Naive thymus-derived CD8-positive, alpha-beta T cell (primary cell): Measurements from ENCODE around the gene REST. TPM values are rescaled to one million over a fixed set of nuclear protein-coding genes. Genes with fewer than 3 reads are reported as not detected.
A peak's percentile ranks its signal among the peaks of the same experiment; 100 is the strongest.

ENCODE experiments used
- ATAC-seq, 2 donors: fragments of 150-1000 bp; cut with Tn5 transposase in 1 of 2; sonication (Bioruptor Pico), chemical (Tn5 transposase) in 1 of 2; 1 replicate in 1 of 2; 2 replicates in 1 of 2; pipeline ENCODE4 v1.10.0; 2021; ENCODE audit warnings: mild to moderate bottlenecking in 2 of 2, moderate library complexity in 2 of 2
- POLR2A ChIA-PET: fragments of 350-600 bp; sonication (Branson Sonifier 250); formaldehyde crosslinking; loops from one replicate; lab custom pipeline; 2021; ENCODE audit warnings: antibody characterized with exemption; lab: Charles Lee
- DNase-seq, 10 donors: peaks; one replicate each; pipeline versions ENCODE4 v3.0.0 to v3.0.0-alpha.2; 2020 to 2022
- H3K27ac Mint-ChIP-seq, 10 donors: one replicate each; pipeline ENCODE4 v1.8.0; 2020 to 2022; ENCODE audit warnings: mild to moderate bottlenecking in 10 of 10, mixed read lengths in 10 of 10, moderate library complexity in 4 of 10, inconsistent platforms in 1 of 10
- H3K27me3 Mint-ChIP-seq, 5 donors: one replicate each; pipeline ENCODE4 v1.8.0; 2021 to 2022; ENCODE audit warnings: mixed read lengths in 5 of 5
- H3K36me3 Mint-ChIP-seq, 3 donors: one replicate each; pipeline ENCODE4 v1.8.0; 2020 to 2022; ENCODE audit warnings: mixed read lengths in 3 of 3, mild to moderate bottlenecking in 2 of 3, inconsistent platforms in 1 of 3
- H3K4me1 Mint-ChIP-seq, 4 donors: one replicate each; pipeline ENCODE4 v1.8.0; 2021 to 2022; ENCODE audit warnings: mixed read lengths in 4 of 4
- H3K4me3 Mint-ChIP-seq, 10 donors: one replicate each; pipeline ENCODE4 v1.8.0; 2020 to 2022; ENCODE audit warnings: mild to moderate bottlenecking in 10 of 10, mixed read lengths in 10 of 10, moderate library complexity in 6 of 10, inconsistent platforms in 1 of 10
- H3K9me3 Mint-ChIP-seq, 9 donors: one replicate each; pipeline ENCODE4 v1.8.0; 2020 to 2022; ENCODE audit warnings: mixed read lengths in 9 of 9, mild to moderate bottlenecking in 3 of 9, inconsistent platforms in 1 of 9, moderate library complexity in 1 of 9
- polyA plus RNA-seq, 3 donors: library from polyadenylated mRNA; unstranded; fragments of 300-500 nt; fragmentation: Illumina TruSeq; gene quantifications; one replicate each; pipeline ENCODE4 v1.2.3, GENCODE V29; 2021
- total RNA-seq, 8 experiments: library from RNA in 2 of 8; stranded (reverse) in 2 of 8; gene quantifications; one replicate each; pipeline ENCODE4 v1.2.3 and lab custom pipeline; 2021 to 2026

REST gene
- total and polyA plus RNA-seq, 5 experiments from 2014 or later, result 77.6 to 155 (median 139) TPM

DNA sequence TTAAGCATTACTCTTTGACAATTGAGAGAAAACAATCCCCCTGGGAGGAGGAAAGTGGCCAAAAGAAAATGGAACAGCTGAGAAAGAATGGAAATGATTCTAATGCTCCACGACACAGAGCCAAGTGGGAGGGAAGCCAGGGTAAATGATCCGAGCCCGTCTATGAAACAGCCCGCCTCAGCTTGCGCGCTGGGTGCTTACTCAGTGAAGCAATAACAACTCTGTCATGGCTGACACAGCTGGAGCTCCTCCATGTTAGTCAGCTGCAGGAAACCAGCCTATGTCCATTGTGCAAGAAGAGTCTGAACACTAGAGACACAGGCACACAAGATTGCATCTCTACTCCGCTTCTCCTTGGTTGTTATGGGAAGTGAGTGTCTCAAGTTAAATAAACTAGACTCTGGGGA, 50.4 kb downstream of the REST start:
- POLR2A ChIA-PET, result no interaction called here
- Mint-ChIP-seq H3K4me3 (no peak overlapping the region), H3K27ac (peak overlapping the region in 1 of 10 donors; percentile 14), H3K36me3 (peaks cover 0 to 19% (median 6%) of the 10 kb centered on the region in 3 donors), H3K27me3 (no peaks in the 10 kb centered on the region), H3K4me1 (peaks cover 0 to 2% (median 0%) of the 10 kb centered on the region in 4 donors), H3K9me3 (no peaks in the 10 kb centered on the region)
- DNase-seq, result no peak
- ATAC-seq, result no peak

DNA sequence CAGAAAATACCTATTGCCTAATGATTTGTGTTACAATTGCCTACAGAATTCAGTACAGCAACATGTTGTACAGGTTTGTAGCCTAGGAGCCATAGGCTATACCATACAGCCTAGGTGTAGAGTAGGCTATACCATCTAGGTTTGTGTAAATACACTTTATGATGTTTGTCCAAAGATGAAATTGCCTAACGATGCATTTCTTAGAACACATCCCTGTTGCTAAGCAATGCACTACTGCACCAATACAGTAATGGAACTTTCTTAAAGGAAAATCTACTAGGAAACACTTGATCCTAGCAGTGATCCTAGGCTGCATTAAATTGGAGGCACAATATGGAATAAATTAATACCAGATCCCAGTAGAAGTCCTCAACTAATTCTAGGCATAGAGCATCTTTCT, 51.4 kb downstream of the REST start:
- no peak for ATAC-seq
- Mint-ChIP-seq H3K4me1 (peaks cover 0 to 2% (median 0%) of the 10 kb centered on the region in 4 donors), H3K27ac (no peak overlapping the region), H3K36me3 (peaks cover 0 to 28% (median 6%) of the 10 kb centered on the region in 3 donors), H3K9me3 (no peaks in the 10 kb centered on the region), H3K4me3 (no peak overlapping the region), H3K27me3 (no peaks in the 10 kb centered on the region)
- POLR2A ChIA-PET, result interaction anchor here (4.7 kb wide), 1 partner anchor 19 kb away, joined by 17 read pairs; the partner anchor contains the start of genes NOA1 and POLR2B
- DNase-seq, result no peak

- Mint-ChIP-seq H3K4me3 (no peak overlapping the region), H3K27ac (no peak overlapping the region), H3K4me1 (peaks cover 0 to 2% (median 0%) of the 10 kb centered on the region in 4 donors), H3K9me3 (no peaks in the 10 kb centered on the region), H3K36me3 (peaks cover 4 to 46% (median 8%) of the 10 kb centered on the region in 3 donors), H3K27me3 (no peaks in the 10 kb centered on the region)
- POLR2A ChIA-PET, result interaction anchor here (1.9 to 4.7 kb wide), 2 partner anchors 17 to 52 kb away, joined by 4 to 17 read pairs; partner anchors contain the start of genes NOA1 and POLR2B
- DNase-seq (no peak), ATAC-seq (no peak)
Observed at GRCh38 chr4:56961107-56961500, 53.4 kb downstream of the REST start.

DNA sequence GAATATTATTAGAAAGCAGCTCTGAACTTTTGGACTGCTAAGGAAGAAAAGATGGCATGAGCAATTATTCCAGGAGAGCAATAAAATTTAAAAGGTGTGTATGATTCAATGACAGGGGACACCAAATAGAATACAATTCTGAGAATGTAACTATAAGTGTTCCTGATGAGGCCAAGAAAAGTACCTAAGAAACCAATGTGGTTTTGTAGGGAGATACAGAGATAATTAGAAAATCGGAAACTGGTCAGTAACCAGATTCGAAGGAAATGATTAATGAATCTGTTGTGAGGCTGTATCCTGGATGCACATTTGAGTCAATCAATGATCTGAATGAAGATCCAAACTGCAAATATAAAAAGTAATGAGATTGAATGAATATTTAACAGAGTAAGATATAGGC, 63.7 kb downstream of the REST start:
- peaks cover 20 to 77% (median 35%) of the 10 kb centered on the region in 3 donors for H3K36me3 Mint-ChIP-seq
- H3K4me3 Mint-ChIP-seq, result no peak overlapping the region
- peaks cover 8 to 45% (median 32%) of the 10 kb centered on the region in 4 donors for H3K4me1 Mint-ChIP-seq
- H3K27ac Mint-ChIP-seq, result no peak overlapping the region
- peaks cover 0 to 20% (median 3%) of the 10 kb centered on the region in 9 donors for H3K9me3 Mint-ChIP-seq
- no peaks in the 10 kb centered on the region for H3K27me3 Mint-ChIP-seq
- POLR2A ChIA-PET, result no interaction called here
- ATAC-seq (no peak), DNase-seq (no peak)

- H3K27ac Mint-ChIP-seq, result peak overlapping the region in 1 of 10 donors; percentile 19
- H3K4me1 Mint-ChIP-seq, result peaks cover 10 to 46% (median 36%) of the 10 kb centered on the region in 4 donors
- DNase-seq (no peak), ATAC-seq (no peak)
- H3K4me3 Mint-ChIP-seq, result peak overlapping the region in 2 of 10 donors; percentile 12 to 51
- H3K9me3 Mint-ChIP-seq, result peaks cover 0 to 20% (median 3%) of the 10 kb centered on the region in 9 donors
- peaks cover 20 to 67% (median 35%) of the 10 kb centered on the region in 3 donors for H3K36me3 Mint-ChIP-seq
- no peaks in the 10 kb centered on the region for H3K27me3 Mint-ChIP-seq
- POLR2A ChIA-PET, result no interaction called here
Observed at GRCh38 chr4:56972389-56972788, 64.7 kb downstream of the REST start.

DNA sequence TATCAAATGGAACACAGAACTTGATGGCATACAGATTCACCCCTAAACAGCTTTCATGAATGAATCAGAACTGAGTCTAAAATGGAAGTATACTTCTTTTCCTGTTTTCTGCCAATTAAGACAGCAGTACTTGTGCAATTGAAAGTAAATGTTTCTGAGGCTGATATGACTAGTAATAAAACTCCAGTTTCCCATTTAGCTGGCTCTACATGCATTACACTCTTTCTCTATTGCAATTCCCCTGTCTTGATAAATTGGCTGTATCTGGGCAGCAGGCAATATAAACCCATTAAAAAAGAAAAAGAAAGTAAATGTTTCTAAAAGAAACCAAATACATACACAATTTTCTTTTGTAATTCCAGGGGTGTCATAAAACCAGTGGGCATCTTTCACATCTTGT, 65.1 kb downstream of the REST start:
- ATAC-seq (no peak), DNase-seq (no peak)
- Mint-ChIP-seq H3K27ac (no peak overlapping the region), H3K27me3 (no peaks in the 10 kb centered on the region), H3K9me3 (peaks cover 0 to 20% (median 3%) of the 10 kb centered on the region in 9 donors), H3K36me3 (peaks cover 20 to 63% (median 35%) of the 10 kb centered on the region in 3 donors), H3K4me3 (no peak overlapping the region), H3K4me1 (peaks cover 12 to 46% (median 39%) of the 10 kb centered on the region in 4 donors)
- POLR2A ChIA-PET, result no interaction called here

GRCh38 chr4:56973336-56973735, 65.6 kb downstream of the REST start:
- POLR2A ChIA-PET, result no interaction called here
- H3K27ac Mint-ChIP-seq, result no peak overlapping the region

DNA sequence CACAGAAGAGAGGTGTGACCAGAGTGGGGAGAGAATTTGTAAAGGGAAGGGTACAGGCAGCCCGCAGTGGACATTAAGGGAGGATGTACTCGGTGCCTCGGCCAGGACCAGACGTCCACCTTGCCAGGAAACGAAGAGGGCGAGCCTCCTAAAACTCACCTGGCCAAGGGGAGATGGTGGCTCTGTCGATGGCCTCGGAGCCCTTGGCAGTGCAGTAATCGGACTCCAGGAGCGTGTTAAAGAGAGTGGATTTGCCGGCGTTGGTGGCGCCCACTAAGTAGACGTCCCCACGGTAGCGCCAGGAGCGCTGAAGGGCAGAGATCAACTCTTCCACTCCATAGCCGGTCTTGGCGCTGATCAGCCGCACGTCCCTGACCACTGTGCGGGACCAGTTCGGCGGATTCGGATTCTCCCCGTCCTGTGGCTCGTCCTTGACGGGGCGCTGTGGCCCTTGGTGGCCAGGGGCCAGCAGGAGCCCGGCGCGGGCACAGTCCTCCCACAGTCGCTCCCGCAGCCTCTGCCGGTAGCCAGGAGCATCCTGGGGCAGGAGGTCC, 68.7 kb downstream of the REST start:
- peaks cover 20 to 40% (median 32%) of the 10 kb centered on the region in 3 donors for H3K36me3 Mint-ChIP-seq
- peak overlapping the region; percentile 98 to 100 (median 99) for H3K4me3 Mint-ChIP-seq
- no peaks in the 10 kb centered on the region for H3K27me3 Mint-ChIP-seq
- POLR2A ChIA-PET, result interaction anchor here (1.3 to 5.2 kb wide), 6 partner anchors 15 to 540 kb away, joined by 5 to 154 read pairs (median 12); partner anchors contain the start of genes PAICS, PPAT and REST
- H3K9me3 Mint-ChIP-seq, result peaks cover 0 to 20% (median 3%) of the 10 kb centered on the region in 9 donors
- ATAC-seq (no peak), DNase-seq (no peak)
- peak overlapping the region; percentile 37 to 91 (median 73) for H3K27ac Mint-ChIP-seq
- peaks cover 12 to 72% (median 55%) of the 10 kb centered on the region in 4 donors for H3K4me1 Mint-ChIP-seq

More at GRCh38 chr4:56973336-56973735, 65.6 kb downstream of the REST start:
- no peaks in the 10 kb centered on the region for H3K27me3 Mint-ChIP-seq
- peaks cover 20 to 60% (median 35%) of the 10 kb centered on the region in 3 donors for H3K36me3 Mint-ChIP-seq
- DNase-seq (no peak), ATAC-seq (no peak)
- H3K4me1 Mint-ChIP-seq, result peaks cover 12 to 46% (median 40%) of the 10 kb centered on the region in 4 donors
- peak overlapping the region in 1 of 10 donors; percentile 67 for H3K4me3 Mint-ChIP-seq
- peaks cover 0 to 20% (median 3%) of the 10 kb centered on the region in 9 donors for H3K9me3 Mint-ChIP-seq

GRCh38 chr4:56976837-56977320, 69.2 kb downstream of the REST start:
- H3K36me3 Mint-ChIP-seq, result peaks cover 20 to 39% (median 28%) of the 10 kb centered on the region in 3 donors
- H3K4me1 Mint-ChIP-seq, result peaks cover 16 to 74% (median 59%) of the 10 kb centered on the region in 4 donors

GRCh38 chr4:56977321-56978012, 69.8 kb downstream of the REST start, which contains the start of gene NOA1:
TSS of gene NOA1 (minus strand) at chr4:56977606. CDS start at chr4:56977585, 21 bp downstream.
- DNase-seq (peak; percentile 92 to 99 (median 98)), ATAC-seq (peak; percentile 85 to 87)
- Mint-ChIP-seq H3K9me3 (peaks cover 0 to 15% (median 2%) of the 10 kb centered on the region in 9 donors), H3K27ac (peak within 1 kb of the TSS; percentile 95 to 99 (median 97)), H3K36me3 (peaks cover 16 to 38% (median 22%) of the 10 kb centered on the region in 3 donors), H3K4me3 (peak within 1 kb of the TSS; percentile 98 to 100 (median 99)), H3K27me3 (no peaks in the 10 kb centered on the region), H3K4me1 (peaks cover 15 to 75% (median 58%) of the 10 kb centered on the region in 4 donors)
- POLR2A ChIA-PET, result interaction anchor here (0.6 to 5.2 kb wide), 16 partner anchors 8 to 1030 kb away, joined by 3 to 154 read pairs (median 5); partner anchors contain the start of genes AASDH, CEP135, PAICS and PPAT

More at GRCh38 chr4:56976837-56977320, 69.2 kb downstream of the REST start:
- H3K4me3 Mint-ChIP-seq, result peak overlapping the region; percentile 98 to 100 (median 99)
- peak; percentile 49 to 50 for ATAC-seq
- POLR2A ChIA-PET, result interaction anchor here (0.8 to 5.2 kb wide), 11 partner anchors 9 to 1029 kb away, joined by 3 to 154 read pairs (median 8); partner anchors contain the start of genes AASDH, CEP135, PAICS and PPAT
- DNase-seq, result peak in 9 of 10 donors; percentile 30 to 68 (median 50)
- peak overlapping the region; percentile 95 to 99 (median 97) for H3K27ac Mint-ChIP-seq
- H3K9me3 Mint-ChIP-seq, result peaks cover 0 to 20% (median 3%) of the 10 kb centered on the region in 9 donors
- H3K27me3 Mint-ChIP-seq, result no peaks in the 10 kb centered on the region

DNA sequence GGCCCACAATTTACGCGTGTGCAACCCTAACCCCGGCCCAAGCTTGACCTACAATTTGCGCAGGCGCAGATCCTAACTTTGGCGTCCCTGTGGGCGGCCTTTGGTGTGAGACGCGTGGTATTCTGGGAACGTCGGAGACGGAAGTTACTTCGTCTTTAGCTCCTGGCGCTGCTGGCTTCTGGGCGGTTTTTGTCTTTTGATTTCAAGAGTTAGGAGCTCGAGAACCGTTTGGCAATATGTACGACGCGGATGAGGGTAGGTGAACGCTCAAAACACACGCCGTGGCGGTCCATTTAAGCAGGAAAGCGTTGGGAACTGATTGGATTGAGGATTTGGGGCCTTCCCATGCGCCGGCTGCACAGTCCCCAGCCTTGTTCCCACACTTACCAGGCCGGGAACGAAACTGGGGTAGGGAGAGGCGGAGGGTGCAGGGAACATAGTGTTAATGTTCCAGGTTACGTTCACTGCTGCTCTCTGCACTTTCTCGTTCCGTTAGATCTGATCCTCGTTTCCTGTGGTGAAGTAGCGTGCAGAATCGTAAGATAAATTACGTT, 71.1 kb downstream of the REST start, which contains the start of gene POLR2B:
Gene POLR2B, plus strand, starts transcription at position 147 of the 554 bp plus-strand sequence. Its CDS starts 90 bp downstream, at position 237.
- Mint-ChIP-seq H3K9me3 (peaks cover 0 to 2% (median 0%) of the 10 kb centered on the region in 9 donors), H3K4me1 (peaks cover 19 to 77% (median 61%) of the 10 kb centered on the region in 4 donors), H3K4me3 (peak within 1 kb of the TSS; percentile 98 to 100 (median 99)), H3K36me3 (peaks cover 3 to 32% (median 8%) of the 10 kb centered on the region in 3 donors), H3K27ac (peak within 1 kb of the TSS; percentile 96 to 99 (median 98)), H3K27me3 (no peaks in the 10 kb centered on the region)
- peak; percentile 38 to 45 for ATAC-seq
- POLR2A ChIA-PET, result interaction anchor here (0.7 to 5.2 kb wide), 14 partner anchors 12 to 1031 kb away, joined by 3 to 154 read pairs (median 4); partner anchors contain the start of genes AASDH, CEP135, PAICS and PPAT
- peak; percentile 63 to 91 (median 74) for DNase-seq
